BE2C (cell line): Measurements from ENCODE around the gene FGF19.

Experiments used
- DNase-seq: peaks from one replicate; pipeline ENCODE4 v3.0.0-alpha.2; 2020
- H3K27me3 ChIP-seq: fragments of 250-450 bp; sonication (Bioruptor Pico); 2 replicates; pipeline ENCODE4 v1.5.1; 2020; ENCODE audit warnings: mild to moderate bottlenecking
- H3K36me3 ChIP-seq: fragments of 250-450 bp; sonication (Bioruptor Pico); 2 replicates; pipeline ENCODE4 v1.5.1; 2020; ENCODE audit warnings: mild to moderate bottlenecking
- H3K4me1 ChIP-seq: fragments of 250-450 bp; sonication (Bioruptor Pico); 2 replicates; pipeline ENCODE4 v1.5.1; 2020
- H3K4me3 ChIP-seq: 2 replicates; pipeline ENCODE4 v1.5.1; 2011; ENCODE audit warnings: low read depth, low read length
- H3K9me3 ChIP-seq: fragments of 250-450 bp; sonication (Bioruptor Pico); 2 replicates; pipeline ENCODE4 v1.5.1; 2020
- TF ChIP-seq, protein P1 (sequence below): IDR thresholded peaks from 2 replicates; pipeline ENCODE4 v1.5.1; 2012; ENCODE audit warnings: mild to moderate bottlenecking, low read depth, low read length

FGF19 gene

GRCh38 chr11:69664103-69664775 lies 39.6 kb downstream of the FGF19 start:
- no peak for DNase-seq
- peaks cover 25% of the 10 kb centered on the region for H3K36me3 ChIP-seq
- H3K27me3 ChIP-seq: no peaks in the 10 kb centered on the region
- no peaks in the 10 kb centered on the region for H3K4me1 ChIP-seq
- H3K9me3 ChIP-seq: no peaks in the 10 kb centered on the region
- H3K4me3 ChIP-seq: no peak overlapping the region
- TF ChIP-seq, protein P1, sequence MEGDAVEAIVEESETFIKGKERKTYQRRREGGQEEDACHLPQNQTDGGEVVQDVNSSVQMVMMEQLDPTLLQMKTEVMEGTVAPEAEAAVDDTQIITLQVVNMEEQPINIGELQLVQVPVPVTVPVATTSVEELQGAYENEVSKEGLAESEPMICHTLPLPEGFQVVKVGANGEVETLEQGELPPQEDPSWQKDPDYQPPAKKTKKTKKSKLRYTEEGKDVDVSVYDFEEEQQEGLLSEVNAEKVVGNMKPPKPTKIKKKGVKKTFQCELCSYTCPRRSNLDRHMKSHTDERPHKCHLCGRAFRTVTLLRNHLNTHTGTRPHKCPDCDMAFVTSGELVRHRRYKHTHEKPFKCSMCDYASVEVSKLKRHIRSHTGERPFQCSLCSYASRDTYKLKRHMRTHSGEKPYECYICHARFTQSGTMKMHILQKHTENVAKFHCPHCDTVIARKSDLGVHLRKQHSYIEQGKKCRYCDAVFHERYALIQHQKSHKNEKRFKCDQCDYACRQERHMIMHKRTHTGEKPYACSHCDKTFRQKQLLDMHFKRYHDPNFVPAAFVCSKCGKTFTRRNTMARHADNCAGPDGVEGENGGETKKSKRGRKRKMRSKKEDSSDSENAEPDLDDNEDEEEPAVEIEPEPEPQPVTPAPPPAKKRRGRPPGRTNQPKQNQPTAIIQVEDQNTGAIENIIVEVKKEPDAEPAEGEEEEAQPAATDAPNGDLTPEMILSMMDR: no peak

DNA sequence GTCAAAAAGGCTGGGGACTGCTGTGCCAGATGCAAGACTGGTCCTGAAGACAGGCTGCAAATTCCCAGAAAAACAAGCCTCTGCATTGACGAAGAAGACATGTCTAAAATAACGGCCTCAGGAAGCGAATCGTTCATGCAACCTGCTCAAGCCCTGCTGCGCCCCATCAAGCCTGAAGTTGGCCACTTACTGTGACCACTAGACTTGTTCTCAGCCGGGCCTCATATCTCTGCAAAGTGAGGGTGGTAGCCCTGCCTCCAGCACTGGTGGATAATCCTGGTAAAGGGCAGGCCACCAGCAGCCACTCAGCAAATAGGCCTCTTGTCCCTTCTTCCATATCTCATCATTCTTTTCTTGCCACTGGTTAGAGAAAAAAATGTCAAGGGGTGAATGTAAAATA lies 40.5 kb downstream of the FGF19 start:
- no peaks in the 10 kb centered on the region for H3K27me3 ChIP-seq
- TF ChIP-seq, protein P1: no peak
- H3K36me3 ChIP-seq: peaks cover 25% of the 10 kb centered on the region
- H3K9me3 ChIP-seq: no peaks in the 10 kb centered on the region
- no peak for DNase-seq
- H3K4me3 ChIP-seq: no peak overlapping the region
- H3K4me1 ChIP-seq: no peaks in the 10 kb centered on the region; the same call in none of the 2 replicates

DNA sequence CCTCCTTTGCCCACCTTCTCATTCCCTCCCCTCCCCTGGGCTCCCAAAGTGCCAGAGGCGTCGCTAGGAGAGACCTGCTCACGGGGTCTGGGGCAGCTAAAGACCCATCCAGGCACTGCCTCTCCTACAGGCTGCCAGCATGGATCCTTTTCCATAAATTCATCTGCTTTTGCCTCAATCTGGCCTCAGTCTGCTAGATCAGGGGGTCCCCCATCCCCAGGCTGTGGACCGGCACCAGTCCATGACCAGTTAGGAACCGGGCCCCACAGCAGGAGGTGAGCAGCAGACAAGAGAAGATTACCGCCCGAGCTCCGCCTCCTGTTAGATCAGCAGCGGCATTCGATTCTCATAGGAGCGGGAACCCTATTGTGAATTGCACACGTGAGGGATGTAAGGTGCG lies 41.0 kb downstream of the FGF19 start:
- Histone ChIP-seq H3K4me3 (no peak overlapping the region), H3K9me3 (no peaks in the 10 kb centered on the region), H3K36me3 (peaks cover 21% of the 10 kb centered on the region), H3K4me1 (no peaks in the 10 kb centered on the region; the same call in none of the 2 replicates), H3K27me3 (no peaks in the 10 kb centered on the region)
- TF ChIP-seq, protein P1: no peak
- no peak for DNase-seq

DNA sequence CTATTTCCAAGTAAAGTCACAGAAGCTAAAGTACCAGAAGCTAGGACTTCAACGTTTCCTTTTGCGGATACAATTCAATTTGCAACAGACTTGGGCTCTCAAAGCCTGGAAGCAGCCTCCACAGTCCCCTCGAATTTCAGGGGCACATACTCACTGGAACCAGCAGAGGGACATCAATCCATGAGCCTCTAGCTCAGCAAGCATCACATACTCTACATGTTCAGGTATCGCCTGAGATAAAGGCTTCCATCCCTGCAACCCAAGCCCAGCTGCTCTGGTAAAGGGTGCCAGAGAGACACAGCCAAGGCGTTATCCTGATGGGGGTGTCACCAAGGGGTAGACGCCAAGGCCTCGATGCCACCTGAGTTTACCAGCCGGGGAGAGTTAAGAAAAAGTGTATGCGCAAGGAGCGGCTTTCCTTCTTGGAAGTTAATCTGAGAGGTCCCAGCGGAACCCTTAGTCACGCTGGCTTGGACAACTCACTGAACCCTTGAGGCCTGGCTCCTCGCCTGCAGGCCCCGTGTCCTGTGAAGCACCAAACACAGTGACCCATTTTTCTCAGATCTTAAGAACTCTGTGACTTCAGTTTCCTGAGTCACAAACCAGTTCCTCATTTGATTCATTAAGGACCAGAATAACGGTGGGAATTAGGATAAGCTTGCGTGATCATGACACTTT lies 41.7 kb downstream of the FGF19 start:
- peaks cover 14% of the 10 kb centered on the region for H3K36me3 ChIP-seq
- H3K4me3 ChIP-seq: no peak overlapping the region
- DNase-seq: no peak
- no peaks in the 10 kb centered on the region; the same call in none of the 2 replicates for H3K4me1 ChIP-seq
- H3K9me3 ChIP-seq: no peaks in the 10 kb centered on the region
- TF ChIP-seq, protein P1: peak; percentile 47
- no peaks in the 10 kb centered on the region for H3K27me3 ChIP-seq

DNA sequence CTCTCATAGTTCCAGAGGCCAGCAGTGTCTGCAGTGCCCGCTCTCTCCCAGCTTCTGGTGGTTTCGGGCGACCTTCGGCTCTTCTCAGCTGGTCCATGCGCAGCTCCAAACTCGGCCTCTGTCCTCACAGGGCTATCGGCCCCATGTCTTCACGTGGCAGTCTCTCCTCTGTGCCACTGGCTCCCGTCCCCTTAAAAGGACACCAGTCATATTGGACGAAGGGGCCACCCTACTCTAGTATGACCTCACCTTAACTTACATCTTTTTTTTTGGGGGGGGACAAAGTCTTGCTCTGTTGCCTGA lies 42.5 kb downstream of the FGF19 start:
- H3K9me3 ChIP-seq: no peaks in the 10 kb centered on the region
- H3K36me3 ChIP-seq: peaks cover 6% of the 10 kb centered on the region
- no peaks in the 10 kb centered on the region for H3K27me3 ChIP-seq
- DNase-seq: no peak
- no peak overlapping the region for H3K4me3 ChIP-seq
- H3K4me1 ChIP-seq: no peaks in the 10 kb centered on the region; the same call in none of the 2 replicates
- TF ChIP-seq, protein P1: no peak

- Histone ChIP-seq H3K4me1 (no peaks in the 10 kb centered on the region; the same call in none of the 2 replicates), H3K9me3 (no peaks in the 10 kb centered on the region), H3K4me3 (no peak overlapping the region), H3K36me3 (peaks cover 7% of the 10 kb centered on the region), H3K27me3 (no peaks in the 10 kb centered on the region)
- no peak for DNase-seq
- TF ChIP-seq, protein P1: no peak
Observed at GRCh38 chr11:69660001-69660500, 43.8 kb downstream of the FGF19 start.
